Measurements from ENCODE around the gene CFAP157.

DNA sequence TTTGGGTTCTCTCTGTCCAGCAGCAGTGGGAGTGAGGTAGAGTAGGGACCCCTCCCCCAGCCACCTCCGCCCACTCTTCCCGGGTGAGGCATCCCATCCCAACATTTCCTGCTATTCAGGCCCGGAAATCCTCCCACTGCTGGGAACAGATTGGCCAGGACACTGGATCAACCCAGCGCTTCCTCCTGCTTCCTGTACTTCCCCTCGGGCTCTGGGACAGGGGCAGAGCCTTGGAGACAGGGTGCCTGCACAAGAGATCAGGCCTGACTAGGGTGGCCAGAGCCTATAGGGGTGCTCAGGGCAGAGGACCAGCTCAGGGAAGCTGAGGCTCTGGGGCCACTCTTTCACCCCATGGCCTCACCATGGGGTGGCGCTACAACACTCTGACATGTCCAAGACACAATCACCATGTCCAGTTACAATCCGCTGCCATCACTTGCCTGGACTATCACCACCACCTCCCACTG lies 57.2 kb downstream of the CFAP157 start:
- TF ChIP-seq CTCF (IDR thresholded peaks at IDR 0.05) (peak in 5 of 6 experiments; percentile 8 to 59 (median 46)), POLR2A (IDR thresholded peaks at IDR 0.05) (no peak)

Measured in Peyer's patch (tissue), 4 donors.